Left renal cortex interstitium (tissue), 4 donors: Measurements from ENCODE around the gene USH2A. TPM values are rescaled to one million over a fixed set of nuclear protein-coding genes. Genes with fewer than 3 reads are reported as not detected.

ENCODE experiments used
- DNase-seq, 4 donors: peaks; one replicate each; pipeline ENCODE4 v3.0.0-alpha.2; 2013; ENCODE audit warnings: low read depth in 4 of 4, low spot score in 2 of 4, missing footprints in 1 of 4
- polyA plus RNA-seq, 4 donors: library from polyadenylated mRNA; unstranded; fragments of 120-200 nt; gene quantifications; one replicate each; pipeline ENCODE4 v1.2.1, GENCODE V29; 2013; ENCODE audit not compliant: insufficient read length in 4 of 4

The USH2A gene
- polyA plus RNA-seq, 4 donors, result 0.13 to 0.42 (median 0.37) TPM

- no peak for DNase-seq
Measured at GRCh38 chr1:215830226-215830810, 592.9 kb downstream of the USH2A start.

GRCh38 chr1:215825056-215825455, 598.2 kb downstream of the USH2A start:
- DNase-seq, result no peak

GRCh38 chr1:215824245-215824644, 599.0 kb downstream of the USH2A start:
- DNase-seq, result no peak

- no peak for DNase-seq
Measured at GRCh38 chr1:215819114-215819513, 604.1 kb downstream of the USH2A start.

- DNase-seq, result no peak
Measured at GRCh38 chr1:215807911-215808436, 615.3 kb downstream of the USH2A start.

- no peak for DNase-seq
Measured at GRCh38 chr1:215807218-215807617, 616.0 kb downstream of the USH2A start.

GRCh38 chr1:215797859-215798258, 625.4 kb downstream of the USH2A start:
- no peak for DNase-seq

- DNase-seq, result no peak
Measured at GRCh38 chr1:215794156-215794555, 629.1 kb downstream of the USH2A start.

GRCh38 chr1:215793180-215793579, 630.1 kb downstream of the USH2A start:
- no peak for DNase-seq

GRCh38 chr1:215792446-215792845, 630.8 kb downstream of the USH2A start:
- DNase-seq, result no peak

GRCh38 chr1:215789981-215790380, 633.3 kb downstream of the USH2A start:
- DNase-seq, result no peak

- no peak for DNase-seq
Measured at GRCh38 chr1:215786997-215787396, 636.3 kb downstream of the USH2A start.

GRCh38 chr1:215780641-215781040, 642.6 kb downstream of the USH2A start:
- no peak for DNase-seq

- DNase-seq, result no peak
Measured at GRCh38 chr1:215780139-215780538, 643.1 kb downstream of the USH2A start.

GRCh38 chr1:215779729-215780128, 643.5 kb downstream of the USH2A start:
- DNase-seq, result no peak

- no peak for DNase-seq
Measured at GRCh38 chr1:215777370-215777925, 645.8 kb downstream of the USH2A start.

GRCh38 chr1:215776336-215776735, 646.9 kb downstream of the USH2A start:
- DNase-seq, result no peak

GRCh38 chr1:215772151-215772550, 651.1 kb downstream of the USH2A start:
- no peak for DNase-seq

- no peak for DNase-seq
Measured at GRCh38 chr1:215768303-215768702, 654.9 kb downstream of the USH2A start.

GRCh38 chr1:215767761-215768160, 655.5 kb downstream of the USH2A start:
- no peak for DNase-seq

GRCh38 chr1:215766521-215766920, 656.7 kb downstream of the USH2A start:
- DNase-seq, result no peak

- no peak for DNase-seq
Measured at GRCh38 chr1:215765833-215766232, 657.4 kb downstream of the USH2A start.

- DNase-seq, result no peak
Measured at GRCh38 chr1:215761446-215761845, 661.8 kb downstream of the USH2A start.
